ENCODE data around the gene AGMO. TPM values are rescaled to one million over a fixed set of nuclear protein-coding genes. Genes with fewer than 3 reads are reported as not detected.

AGMO gene
- total RNA-seq, 4 donors from 2014 or later: 0.27 to 0.77 (median 0.64) TPM; not detected in 1

- no peak overlapping the region for H3K4me3 ChIP-seq
- ATAC-seq: no peak
- no peaks in the 10 kb centered on the region for H3K27me3 ChIP-seq
- H3K9me3 ChIP-seq: no peaks in the 10 kb centered on the region
- peak overlapping the region in 3 of 4 donors; percentile 13 to 28 (median 18) for H3K27ac ChIP-seq
- 30 to 39% methylated on average over 3 of the region's 3 CpGs for WGBS, 2 donors (ENCODE audit: low coverage in 1 of 2)
- TF ChIP-seq POLR2AphosphoS5 (IDR thresholded peaks at IDR 0.05) (no peak), EP300 (IDR thresholded peaks at IDR 0.05) (no peak), POLR2A (IDR thresholded peaks at IDR 0.05) (no peak)
- TF ChIP-seq, protein P1, sequence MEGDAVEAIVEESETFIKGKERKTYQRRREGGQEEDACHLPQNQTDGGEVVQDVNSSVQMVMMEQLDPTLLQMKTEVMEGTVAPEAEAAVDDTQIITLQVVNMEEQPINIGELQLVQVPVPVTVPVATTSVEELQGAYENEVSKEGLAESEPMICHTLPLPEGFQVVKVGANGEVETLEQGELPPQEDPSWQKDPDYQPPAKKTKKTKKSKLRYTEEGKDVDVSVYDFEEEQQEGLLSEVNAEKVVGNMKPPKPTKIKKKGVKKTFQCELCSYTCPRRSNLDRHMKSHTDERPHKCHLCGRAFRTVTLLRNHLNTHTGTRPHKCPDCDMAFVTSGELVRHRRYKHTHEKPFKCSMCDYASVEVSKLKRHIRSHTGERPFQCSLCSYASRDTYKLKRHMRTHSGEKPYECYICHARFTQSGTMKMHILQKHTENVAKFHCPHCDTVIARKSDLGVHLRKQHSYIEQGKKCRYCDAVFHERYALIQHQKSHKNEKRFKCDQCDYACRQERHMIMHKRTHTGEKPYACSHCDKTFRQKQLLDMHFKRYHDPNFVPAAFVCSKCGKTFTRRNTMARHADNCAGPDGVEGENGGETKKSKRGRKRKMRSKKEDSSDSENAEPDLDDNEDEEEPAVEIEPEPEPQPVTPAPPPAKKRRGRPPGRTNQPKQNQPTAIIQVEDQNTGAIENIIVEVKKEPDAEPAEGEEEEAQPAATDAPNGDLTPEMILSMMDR (IDR thresholded peaks at IDR 0.05): no peak
- H3K36me3 ChIP-seq: no peaks in the 10 kb centered on the region
- H3K4me1 ChIP-seq: peaks cover 0 to 23% (median 0%) of the 10 kb centered on the region in 3 donors
Measured at GRCh38 chr7:15476531-15476918, 85.3 kb downstream of the AGMO start.

- H3K36me3 ChIP-seq: no peaks in the 10 kb centered on the region
- ATAC-seq: no peak
- peak overlapping the region in 3 of 4 donors; percentile 13 to 28 (median 18) for H3K27ac ChIP-seq
- WGBS, 2 donors (ENCODE audit: low coverage in 1 of 2): 21 to 36% methylated on average over 7 of the region's 7 CpGs
- no peaks in the 10 kb centered on the region for H3K27me3 ChIP-seq
- TF ChIP-seq, protein P1 (IDR thresholded peaks at IDR 0.05): no peak
- TF ChIP-seq EP300 (IDR thresholded peaks at IDR 0.05) (no peak), POLR2A (IDR thresholded peaks at IDR 0.05) (no peak), POLR2AphosphoS5 (IDR thresholded peaks at IDR 0.05) (no peak)
- no peak overlapping the region for H3K4me3 ChIP-seq
- peaks cover 0 to 21% (median 0%) of the 10 kb centered on the region in 3 donors for H3K4me1 ChIP-seq
- H3K9me3 ChIP-seq: no peaks in the 10 kb centered on the region
Measured at GRCh38 chr7:15475808-15476530, 85.8 kb downstream of the AGMO start.

- no peak for ATAC-seq
Measured at GRCh38 chr7:15471669-15471950, 90.2 kb downstream of the AGMO start.

GRCh38 chr7:15470825-15471668 is 90.8 kb downstream of the AGMO start:
- Histone ChIP-seq H3K9me3 (no peaks in the 10 kb centered on the region), H3K4me3 (no peak overlapping the region), H3K4me1 (peaks cover 0 to 9% (median 0%) of the 10 kb centered on the region in 3 donors), H3K36me3 (no peaks in the 10 kb centered on the region), H3K27me3 (no peaks in the 10 kb centered on the region), H3K27ac (no peak overlapping the region)
- WGBS, 2 donors (ENCODE audit: low coverage in 1 of 2): 38 to 57% methylated on average over 1 of the region's 1 CpG
- ATAC-seq: no peak
- no peak for TF ChIP-seq EP300 (IDR thresholded peaks at IDR 0.05)
- TF ChIP-seq POLR2AphosphoS5 (IDR thresholded peaks at IDR 0.05): no peak
- TF ChIP-seq POLR2A (IDR thresholded peaks at IDR 0.05): no peak
- TF ChIP-seq, protein P1 (IDR thresholded peaks at IDR 0.05): no peak

More at GRCh38 chr7:15471669-15471950, 90.2 kb downstream of the AGMO start:
- Histone ChIP-seq H3K27me3 (no peaks in the 10 kb centered on the region), H3K4me3 (no peak overlapping the region), H3K36me3 (no peaks in the 10 kb centered on the region), H3K27ac (no peak overlapping the region), H3K4me1 (peaks cover 0 to 13% (median 0%) of the 10 kb centered on the region in 3 donors), H3K9me3 (no peaks in the 10 kb centered on the region)
- no peak for TF ChIP-seq POLR2AphosphoS5 (IDR thresholded peaks at IDR 0.05)
- TF ChIP-seq, protein P1 (IDR thresholded peaks at IDR 0.05): no peak
- TF ChIP-seq POLR2A (IDR thresholded peaks at IDR 0.05): no peak
- TF ChIP-seq EP300 (IDR thresholded peaks at IDR 0.05): no peak

Data from gastroesophageal sphincter (tissue), 4 donors.